ENCODE measurements around the gene CHRNB1.

CHRNB1 gene

GRCh38 chr17:7444682-7445618 is at the start of gene CHRNB1:
TSS of gene CHRNB1 (plus strand) at chr17:7445061. CDS start at chr17:7445128, 67 bp downstream.
- no peak for DNase-seq (ENCODE audit: low read depth, low spot score)

- no peak for DNase-seq (ENCODE audit: low read depth, low spot score)
Measured at GRCh38 chr17:7396147-7396546, 48.7 kb upstream of the CHRNB1 start.

- no peak for DNase-seq (ENCODE audit: low read depth, low spot score)
Measured at GRCh38 chr17:7398612-7399011, 46.2 kb upstream of the CHRNB1 start.

GRCh38 chr17:7403043-7403726 is 41.7 kb upstream of the CHRNB1 start:
- DNase-seq (ENCODE audit: low read depth, low spot score): no peak

GRCh38 chr17:7403727-7403976 is 41.2 kb upstream of the CHRNB1 start:
- no peak for DNase-seq (ENCODE audit: low read depth, low spot score)

- peak; percentile 99 for DNase-seq (ENCODE audit: low read depth, low spot score)
Measured at GRCh38 chr17:7403977-7404736, 40.7 kb upstream of the CHRNB1 start, which contains the start of gene TMEM256. TSS of gene TMEM256 (minus strand) at chr17:7404097. CDS start at chr17:7404084, 13 bp downstream.

- DNase-seq (ENCODE audit: low read depth, low spot score): no peak
Measured at GRCh38 chr17:7404737-7405349, 40.0 kb upstream of the CHRNB1 start.

GRCh38 chr17:7405350-7406234 is 39.3 kb upstream of the CHRNB1 start:
- DNase-seq (ENCODE audit: low read depth, low spot score): no peak

GRCh38 chr17:7406235-7406825 is 38.5 kb upstream of the CHRNB1 start:
- DNase-seq (ENCODE audit: low read depth, low spot score): no peak

GRCh38 chr17:7407082-7407481 is 37.8 kb upstream of the CHRNB1 start:
- DNase-seq (ENCODE audit: low read depth, low spot score): no peak

GRCh38 chr17:7407485-7408251 is 37.2 kb upstream of the CHRNB1 start, which contains the start of gene NLGN2:
TSS of gene NLGN2 (plus strand) at chr17:7407845. CDS start at chr17:7408256, 411 bp downstream.
- no peak for DNase-seq (ENCODE audit: low read depth, low spot score)

- no peak for DNase-seq (ENCODE audit: low read depth, low spot score)
Measured at GRCh38 chr17:7408252-7408727, 36.6 kb upstream of the CHRNB1 start.

GRCh38 chr17:7408863-7409262 is 36.0 kb upstream of the CHRNB1 start:
- DNase-seq (ENCODE audit: low read depth, low spot score): no peak

- no peak for DNase-seq (ENCODE audit: low read depth, low spot score)
Measured at GRCh38 chr17:7409716-7410115, 35.1 kb upstream of the CHRNB1 start.

GRCh38 chr17:7410634-7411426 is 34.0 kb upstream of the CHRNB1 start:
- DNase-seq (ENCODE audit: low read depth, low spot score): no peak

- DNase-seq (ENCODE audit: low read depth, low spot score): no peak
Measured at GRCh38 chr17:7411427-7411750, 33.5 kb upstream of the CHRNB1 start.

GRCh38 chr17:7413346-7413985 is 31.4 kb upstream of the CHRNB1 start:
- no peak for DNase-seq (ENCODE audit: low read depth, low spot score)

- no peak for DNase-seq (ENCODE audit: low read depth, low spot score)
Measured at GRCh38 chr17:7414837-7415236, 30.0 kb upstream of the CHRNB1 start.

Measured in smooth muscle cell of the brain vasculature (primary cell).